BJ (cell line): Measurements from ENCODE around the gene KIAA1958. TPM values are rescaled to one million over a fixed set of nuclear protein-coding genes. Genes with fewer than 3 reads are reported as not detected.

Source experiments
- CTCF ChIA-PET: fragments of 350-600 bp; formaldehyde crosslinking; extraction: SDS; loops from one replicate; lab custom pipeline; 2021; ENCODE audit warnings: antibody characterized with exemption, inconsistent platforms; lab: Yijun Ruan, JAX
- POLR2A ChIA-PET: fragments of 300-600 bp; sonication (Branson Sonifier 250); formaldehyde crosslinking; extraction: SDS; loops from one replicate; lab custom pipeline; 2021; ENCODE audit warnings: antibody characterized with exemption; lab: Charles Lee
- DNase-seq: peaks from one replicate; pipeline ENCODE4 v3.0.0-alpha.2; 2011; ENCODE audit warnings: low read depth
- H3K27me3 ChIP-seq: 2 replicates; pipeline ENCODE4 v1.6.0; 2011; ENCODE audit warnings: low read length; ENCODE audit not compliant: control insufficient read depth, insufficient read depth
- H3K36me3 ChIP-seq: 2 replicates; pipeline ENCODE4 v1.5.1; 2011; ENCODE audit warnings: low read length; ENCODE audit not compliant: control insufficient read depth, insufficient read depth
- H3K4me3 ChIP-seq: 2 replicates; pipeline ENCODE4 v1.5.1; 2011; ENCODE audit warnings: low read depth, mild to moderate bottlenecking, control low read depth, low read length
- CTCF ChIP-seq: IDR thresholded peaks from 2 replicates; pipeline ENCODE4 v1.5.1; 2011; ENCODE audit warnings: low read depth, mild to moderate bottlenecking, control low read depth, inconsistent platforms, low read length, moderate library complexity; ENCODE audit not compliant: insufficient read depth
- polyA plus RNA-seq: library from polyadenylated mRNA; depleted of rRNA; stranded (reverse); fragments of >200 nt; gene quantifications from 2 replicates; pipeline ENCODE4 v1.2.3, GENCODE V29; 2011

KIAA1958 gene
- polyA plus RNA-seq, 1 experiment, result 2.2 TPM

GRCh38 chr9:112475318-112475717 lies 11.3 kb upstream of the KIAA1958 start:
- Histone ChIP-seq H3K4me3 (no peak overlapping the region), H3K27me3 (no peaks in the 10 kb centered on the region), H3K36me3 (peaks cover 2% of the 10 kb centered on the region; the same call in 1 of the 2 replicates)
- ChIA-PET CTCF (no interaction called here), POLR2A (no interaction called here)
- DNase-seq, result no peak
- no peak for TF ChIP-seq CTCF

- ChIA-PET POLR2A (no interaction called here), CTCF (interaction anchor here (1.6 to 1.9 kb wide), 2 partner anchors 8 to 9 kb away, joined by 3 to 7 read pairs; partner anchors contain the start of gene KIAA1958)
- TF ChIP-seq CTCF, result no peak
- H3K36me3 ChIP-seq, result no peaks in the 10 kb centered on the region; the same call in 1 of the 2 replicates
- no peak overlapping the region for H3K4me3 ChIP-seq
- H3K27me3 ChIP-seq, result no peaks in the 10 kb centered on the region
- no peak for DNase-seq
These were observed 9.3 kb upstream of the KIAA1958 start for GRCh38 chr9:112477330-112477729.

- no peaks in the 10 kb centered on the region; the same call in 1 of the 2 replicates for H3K36me3 ChIP-seq
- H3K4me3 ChIP-seq, result no peak overlapping the region
- ChIA-PET POLR2A (no interaction called here), CTCF (interaction anchor here (0.7 kb wide), 1 partner anchor 185 kb away, joined by 3 read pairs; no protein-coding TSS in a partner anchor)
- no peaks in the 10 kb centered on the region for H3K27me3 ChIP-seq
- TF ChIP-seq CTCF, result no peak
- DNase-seq, result no peak
These were observed 7.4 kb upstream of the KIAA1958 start for GRCh38 chr9:112479221-112479620.

GRCh38 chr9:112484607-112485006 lies 2.0 kb upstream of the KIAA1958 start:
- Histone ChIP-seq H3K27me3 (no peaks in the 10 kb centered on the region), H3K36me3 (no peaks in the 10 kb centered on the region), H3K4me3 (no peak overlapping the region)
- POLR2A ChIA-PET, result no interaction called here
- DNase-seq, result no peak
- CTCF ChIA-PET, result interaction anchor here (1.1 kb wide), 1 partner anchor 73 kb away, joined by 3 read pairs; no protein-coding TSS in a partner anchor
- TF ChIP-seq CTCF, result no peak

- no peak for TF ChIP-seq CTCF
These were observed 1.1 kb upstream of the KIAA1958 start for GRCh38 chr9:112485574-112485973.

More at GRCh38 chr9:112485574-112485973, 1.1 kb upstream of the KIAA1958 start:
- ChIA-PET CTCF (interaction anchor here (0.8 to 1.1 kb wide), 2 partner anchors 9 to 18 kb away, joined by 3 read pairs; no protein-coding TSS in a partner anchor), POLR2A (no interaction called here)
- no peak for DNase-seq
- no peaks in the 10 kb centered on the region for H3K36me3 ChIP-seq
- H3K4me3 ChIP-seq, result no peak overlapping the region; the same call in 1 of the 2 replicates
- no peaks in the 10 kb centered on the region for H3K27me3 ChIP-seq
